Kidney epithelial cell (primary cell): ENCODE data around the gene RRN3. TPM values are rescaled to one million over a fixed set of nuclear protein-coding genes. Genes with fewer than 3 reads are reported as not detected.
"Not testable (repeated sequence)": the region's sequence is repeated elsewhere in the genome, so short reads cannot be mapped to it uniquely, and the experiment has no call there.

ENCODE experiments used
- DNase-seq: peaks from one replicate; pipeline ENCODE4 v3.0.0-alpha.2; 2010; ENCODE audit warnings: low read depth
- H3K27me3 ChIP-seq: 2 replicates; pipeline ENCODE4 v1.6.0; 2011; ENCODE audit warnings: low read length; ENCODE audit not compliant: control insufficient read depth, insufficient read depth
- H3K36me3 ChIP-seq: 2 replicates; pipeline ENCODE4 v1.5.1; 2011; ENCODE audit warnings: low read length; ENCODE audit not compliant: control insufficient read depth, insufficient read depth
- H3K4me3 ChIP-seq: 2 replicates; pipeline ENCODE4 v1.5.1; 2011; ENCODE audit warnings: low read depth, mild to moderate bottlenecking, control low read depth, low read length
- CTCF ChIP-seq: IDR thresholded peaks from 2 replicates; pipeline ENCODE4 v1.5.1; 2011; ENCODE audit warnings: mild to moderate bottlenecking, moderate library complexity, low read length, control low read depth, inconsistent platforms; ENCODE audit not compliant: insufficient read depth, poor library complexity, severe bottlenecking
- total RNA-seq: library from RNA; depleted of rRNA; stranded (reverse); fragments of >200 nt; gene quantifications from 2 replicates; pipeline ENCODE4 v1.2.3, GENCODE V29; 2015

RRN3 gene
- total RNA-seq, 1 donor from 2014 or later = 34.8 TPM

GRCh38 chr16:15073101-15073500 is 21.0 kb downstream of the RRN3 start:
- Histone ChIP-seq H3K36me3 (no peaks in the 10 kb centered on the region), H3K27me3 (no peaks in the 10 kb centered on the region)

DNA sequence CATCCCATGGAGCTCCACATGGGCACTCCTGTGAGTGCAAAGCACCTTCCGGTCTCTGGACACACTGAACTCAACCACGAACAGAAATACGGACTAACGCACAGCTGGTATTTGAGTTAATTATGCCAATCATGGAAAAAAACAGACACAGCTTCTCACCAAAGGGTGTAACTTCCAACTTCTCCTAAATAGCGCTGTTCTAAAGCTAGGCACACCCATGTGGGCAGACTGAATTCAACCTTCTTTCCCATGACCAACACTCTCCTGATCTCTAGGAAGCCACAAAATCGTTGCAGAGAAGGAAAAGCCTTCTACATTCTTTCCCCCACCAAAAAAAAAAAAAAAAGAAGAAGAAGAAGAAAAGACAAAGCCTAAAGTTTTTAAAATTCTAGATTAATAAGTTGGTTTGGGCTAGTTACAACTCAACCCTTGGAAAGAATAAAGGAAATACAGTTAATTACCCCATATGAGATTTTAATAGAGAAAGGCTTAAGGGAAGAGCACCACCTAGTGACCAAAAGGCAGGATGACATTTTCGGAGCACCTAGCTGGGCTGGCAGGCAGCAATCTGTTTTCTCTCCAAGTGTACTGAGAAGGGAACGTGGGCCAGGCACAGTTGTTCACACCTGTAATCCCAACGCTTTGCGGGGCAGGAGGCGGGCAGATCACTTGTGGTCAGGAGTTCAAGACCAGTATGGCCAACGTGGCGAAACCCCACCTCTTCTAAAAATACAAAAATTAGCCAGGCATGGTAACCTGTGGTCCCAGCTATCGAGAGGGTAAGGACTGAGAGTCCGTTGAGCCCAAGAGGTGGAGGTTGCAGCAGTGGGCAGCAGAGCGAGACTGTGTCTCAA is 21.9 kb downstream of the RRN3 start:
- TF ChIP-seq CTCF = peak; percentile 25
- not testable (repeated sequence) for H3K4me3 ChIP-seq, H3K27me3 ChIP-seq, H3K36me3 ChIP-seq, DNase-seq

More at GRCh38 chr16:15073101-15073500, 21.0 kb downstream of the RRN3 start:
- no peak for DNase-seq
- no peak for TF ChIP-seq CTCF
- H3K4me3 ChIP-seq = no peak overlapping the region

DNA sequence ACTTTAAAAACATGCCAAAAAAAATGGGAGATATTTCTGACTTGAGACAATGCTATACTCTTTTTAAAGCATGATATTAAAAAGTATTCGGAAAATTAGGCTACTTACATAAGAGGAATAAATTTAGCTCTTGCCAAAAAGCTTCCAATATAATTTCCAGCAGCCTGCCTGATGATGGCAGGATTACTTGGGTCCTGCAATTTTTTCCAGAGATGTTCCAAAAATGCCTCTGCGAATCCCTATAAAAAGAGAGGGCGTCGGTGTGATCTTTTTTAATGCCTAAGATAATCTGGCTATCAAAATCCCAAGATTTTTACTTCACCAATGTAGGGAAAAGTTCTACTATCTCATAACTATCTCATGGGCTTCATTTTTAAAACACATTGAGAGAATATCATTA is 23.1 kb downstream of the RRN3 start:
- not testable (repeated sequence) for H3K4me3 ChIP-seq, DNase-seq, H3K27me3 ChIP-seq, H3K36me3 ChIP-seq

DNA sequence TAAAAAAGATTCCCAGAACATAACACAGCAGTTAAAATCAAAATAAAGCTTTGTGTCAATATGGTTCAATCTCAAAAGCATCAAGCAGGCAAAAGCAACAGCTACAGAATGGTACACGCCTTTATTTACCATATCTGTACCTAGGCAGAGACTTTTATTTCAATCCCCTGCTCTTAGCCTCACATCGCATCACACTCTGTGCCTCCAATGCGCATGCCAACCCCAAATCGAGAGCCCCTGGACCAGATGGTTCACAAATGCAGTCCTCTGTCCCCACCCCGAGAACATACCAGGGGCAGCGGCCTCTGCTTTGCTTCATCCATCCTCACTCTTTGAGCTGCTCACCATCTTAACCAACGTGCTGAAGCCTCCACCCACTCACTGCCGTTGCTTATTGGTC is 27.4 kb downstream of the RRN3 start:
- not testable (repeated sequence) for H3K4me3 ChIP-seq, H3K36me3 ChIP-seq, DNase-seq, H3K27me3 ChIP-seq

DNA sequence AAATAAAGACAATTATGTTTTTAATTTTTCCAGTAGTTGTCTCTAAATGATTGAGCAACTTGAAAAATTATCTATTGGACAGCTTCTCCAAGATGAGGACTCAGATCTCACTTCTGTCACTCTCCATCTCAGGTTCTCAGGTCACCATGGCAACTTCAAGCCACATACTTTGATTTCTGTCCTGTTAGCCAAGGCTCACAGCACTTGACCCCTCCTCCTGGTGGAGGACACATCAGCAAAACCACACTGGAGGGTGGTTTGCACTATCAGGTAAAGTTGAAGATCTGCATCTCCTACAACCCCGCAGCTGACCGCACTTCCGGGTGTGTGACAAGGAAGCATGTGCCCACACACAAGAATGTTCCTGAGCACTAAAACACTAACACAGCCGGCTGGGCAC is 28.1 kb downstream of the RRN3 start:
- H3K36me3 ChIP-seq, H3K4me3 ChIP-seq, H3K27me3 ChIP-seq, DNase-seq: not testable (repeated sequence)

DNA sequence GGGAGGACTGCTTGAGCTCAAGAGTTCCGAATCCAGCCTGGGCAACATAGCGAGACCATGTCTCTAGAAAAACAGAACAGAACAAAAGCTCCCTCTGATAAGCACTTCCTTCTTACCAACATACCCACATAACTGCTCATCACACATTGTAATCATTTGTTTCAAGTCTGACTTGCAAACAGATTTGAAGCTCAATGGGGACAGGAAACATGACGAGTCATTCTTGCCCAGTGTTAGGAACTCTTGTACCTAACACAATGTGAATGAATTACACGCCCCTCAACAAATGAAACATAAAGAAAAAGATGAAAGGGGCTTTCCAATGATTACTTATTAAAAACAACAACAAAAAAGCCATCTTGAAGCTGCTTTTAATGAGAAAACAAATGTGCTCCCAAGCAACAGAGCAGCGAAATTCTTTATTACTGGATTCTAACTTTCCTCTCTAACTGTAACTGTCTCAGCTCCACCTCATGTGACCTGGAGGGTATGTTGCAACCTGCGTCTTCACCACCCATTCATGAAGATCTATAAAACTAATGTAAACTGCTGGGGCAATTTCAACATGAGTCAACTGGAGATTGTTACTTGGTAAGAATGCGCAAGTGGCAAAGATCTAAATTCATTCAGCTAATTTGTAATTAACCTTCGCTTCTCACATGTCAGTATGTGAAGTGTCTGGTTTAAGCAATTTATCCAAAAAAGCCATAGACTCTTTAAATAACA is 31.8 kb downstream of the RRN3 start:
- not testable (repeated sequence) for H3K36me3 ChIP-seq, DNase-seq, H3K4me3 ChIP-seq, H3K27me3 ChIP-seq

GRCh38 chr16:15059324-15059723 is 34.7 kb downstream of the RRN3 start:
- TF ChIP-seq CTCF = no peak
- Histone ChIP-seq H3K4me3 (no peak overlapping the region), H3K27me3 (no peaks in the 10 kb centered on the region), H3K36me3 (peaks cover 3% of the 10 kb centered on the region)
- no peak for DNase-seq
